Measurements from ENCODE around the gene ANKRD6.
A peak's percentile ranks its signal among the peaks of the same experiment; 100 is the strongest.
"Not testable (repeated sequence)": the region's sequence is repeated elsewhere in the genome, so short reads cannot be mapped to it uniquely, and the experiment has no call there.

The ANKRD6 gene

DNA sequence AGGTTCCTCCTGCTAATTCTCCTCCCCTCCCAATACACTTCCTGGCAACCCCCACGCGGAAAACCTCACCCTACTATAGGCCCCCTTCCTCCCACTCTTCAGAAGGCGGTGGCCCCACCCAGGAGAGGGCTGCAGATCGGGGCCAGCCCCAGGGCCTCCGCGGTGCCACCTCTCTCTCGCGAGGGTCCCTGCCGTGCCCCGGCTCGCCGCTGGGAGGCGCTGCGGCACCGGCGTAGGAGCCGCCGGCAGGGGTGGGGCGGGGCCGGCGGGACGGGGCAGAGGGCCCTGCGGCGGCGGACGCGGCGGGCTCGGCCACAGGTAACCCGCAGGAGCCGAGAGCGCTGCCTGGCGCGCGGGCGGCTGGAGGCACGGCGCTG is at the start of gene ANKRD6:
ANKRD6 (plus strand) TSS at position 278 of the 377 bp plus-strand sequence. CDS start 133,825 bp downstream, outside the sequence.
- DNase-seq: peak; percentile 26

- DNase-seq: peak; percentile 8
Observed at GRCh38 chr6:89385156-89385667, 47.7 kb upstream of the ANKRD6 start.

DNA sequence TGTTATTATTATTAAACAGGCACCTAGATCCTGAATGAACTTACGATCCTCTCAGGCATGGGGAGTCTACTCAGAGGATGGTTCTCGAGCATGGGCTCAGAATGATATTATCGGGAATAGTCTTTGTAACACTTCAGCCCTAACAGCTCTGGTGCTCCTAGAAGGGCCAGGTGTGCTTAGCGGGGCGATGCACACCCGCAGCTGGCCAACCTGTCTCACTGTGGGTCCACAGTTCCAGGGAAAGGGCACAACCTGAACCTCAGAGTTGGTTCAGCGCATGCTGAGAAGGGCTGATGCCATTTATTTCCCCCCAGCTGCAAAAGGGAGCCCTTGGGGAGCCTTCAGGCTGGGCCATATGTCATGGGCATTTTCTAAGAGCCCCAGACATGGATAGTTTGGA is 47.1 kb upstream of the ANKRD6 start:
- DNase-seq: no peak

GRCh38 chr6:89386917-89387491 is 45.9 kb upstream of the ANKRD6 start:
- DNase-seq: no peak

GRCh38 chr6:89387516-89388201 is 45.3 kb upstream of the ANKRD6 start:
- DNase-seq: no peak

DNA sequence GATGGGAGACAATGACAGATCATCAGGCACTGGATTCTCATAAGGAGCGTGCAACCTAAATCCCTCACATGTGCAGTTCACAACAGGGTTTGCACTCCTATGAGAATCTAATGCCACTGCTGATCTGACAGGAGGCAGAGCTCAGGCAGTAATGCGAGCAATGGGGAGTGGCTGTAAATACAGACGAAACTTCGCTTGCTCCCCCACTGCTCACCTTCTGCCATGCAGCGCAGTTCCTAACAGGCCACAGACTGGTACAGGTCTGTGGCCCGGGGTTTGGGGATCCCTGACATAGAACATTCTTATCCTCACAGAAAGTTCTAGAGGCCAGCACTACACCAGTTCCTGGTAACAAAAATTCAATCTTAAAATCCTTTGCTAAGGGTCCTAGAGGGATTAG is 44.1 kb upstream of the ANKRD6 start:
- no peak for DNase-seq

DNA sequence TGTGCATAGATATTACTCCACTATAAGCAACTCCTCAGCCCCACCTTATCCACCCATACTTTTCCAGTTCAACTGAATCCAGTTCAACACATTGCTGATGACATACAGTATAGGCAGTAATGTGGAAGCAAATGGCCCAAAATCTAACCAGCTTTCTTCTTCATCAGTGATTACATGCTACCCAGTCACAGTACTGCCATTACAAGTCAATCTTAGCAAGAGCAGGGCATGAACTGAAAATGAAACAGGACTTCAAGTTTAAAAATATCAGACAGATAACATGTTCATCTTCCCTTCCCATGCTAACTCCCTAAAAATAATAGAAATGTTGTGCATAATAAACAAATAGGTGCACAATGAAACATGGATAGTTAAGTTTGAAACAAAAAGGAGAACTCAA is 40.1 kb upstream of the ANKRD6 start:
- no peak for DNase-seq

DNA sequence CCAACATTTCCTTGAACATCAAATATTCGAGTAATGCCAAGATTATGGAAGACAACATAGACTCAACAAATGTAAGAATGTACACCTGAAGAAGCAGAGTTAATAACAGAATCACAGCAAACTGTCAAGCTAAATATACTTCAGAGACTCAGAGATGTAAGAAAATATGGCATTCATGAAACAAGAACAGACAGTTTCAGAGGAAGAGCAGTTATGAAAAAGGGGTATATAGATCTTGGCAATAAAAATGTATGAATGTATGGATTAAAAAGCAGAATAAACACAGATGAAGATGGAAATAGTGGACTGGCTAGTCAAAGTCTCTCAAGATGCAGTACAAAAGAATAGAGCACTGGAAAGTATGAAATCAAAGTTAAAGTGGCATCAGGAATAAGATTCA is 39.3 kb upstream of the ANKRD6 start:
- no peak for DNase-seq

DNA sequence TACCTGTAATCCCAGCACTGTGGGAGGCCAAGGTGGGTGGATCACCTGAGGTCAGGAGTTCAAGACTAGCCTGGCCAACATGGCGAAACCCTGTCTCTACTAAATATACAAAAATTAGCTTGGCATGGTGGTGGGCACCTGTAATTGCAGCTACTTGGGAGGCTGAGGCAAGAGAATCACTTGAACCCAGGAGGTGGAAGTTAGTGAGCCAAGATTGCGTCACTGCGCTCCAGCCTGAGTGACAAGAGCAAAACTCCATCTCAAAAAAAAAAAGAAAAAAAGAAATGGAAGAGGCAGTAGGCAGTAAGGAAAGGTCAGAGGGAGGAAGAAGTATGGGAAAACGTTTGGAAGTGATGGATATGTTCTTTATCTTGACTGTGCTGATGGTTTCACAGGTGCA is 35.1 kb upstream of the ANKRD6 start:
- not testable (repeated sequence) for DNase-seq

GRCh38 chr6:89398762-89399525 is 34.0 kb upstream of the ANKRD6 start:
- no peak for DNase-seq

- DNase-seq: no peak
Observed at GRCh38 chr6:89400050-89400449, 32.9 kb upstream of the ANKRD6 start.

GRCh38 chr6:89400912-89401399 is 32.0 kb upstream of the ANKRD6 start:
- DNase-seq: peak; percentile 13

GRCh38 chr6:89402776-89403175 is 30.2 kb upstream of the ANKRD6 start:
- no peak for DNase-seq

- DNase-seq: no peak
Observed at GRCh38 chr6:89404512-89404911, 28.4 kb upstream of the ANKRD6 start.

GRCh38 chr6:89406141-89406540 is 26.8 kb upstream of the ANKRD6 start:
- no peak for DNase-seq

GRCh38 chr6:89409461-89410035 is 23.4 kb upstream of the ANKRD6 start:
- no peak for DNase-seq

GRCh38 chr6:89410231-89410761 is 22.7 kb upstream of the ANKRD6 start:
- DNase-seq: no peak

- DNase-seq: no peak
Observed at GRCh38 chr6:89410788-89411144, 22.2 kb upstream of the ANKRD6 start.

DNA sequence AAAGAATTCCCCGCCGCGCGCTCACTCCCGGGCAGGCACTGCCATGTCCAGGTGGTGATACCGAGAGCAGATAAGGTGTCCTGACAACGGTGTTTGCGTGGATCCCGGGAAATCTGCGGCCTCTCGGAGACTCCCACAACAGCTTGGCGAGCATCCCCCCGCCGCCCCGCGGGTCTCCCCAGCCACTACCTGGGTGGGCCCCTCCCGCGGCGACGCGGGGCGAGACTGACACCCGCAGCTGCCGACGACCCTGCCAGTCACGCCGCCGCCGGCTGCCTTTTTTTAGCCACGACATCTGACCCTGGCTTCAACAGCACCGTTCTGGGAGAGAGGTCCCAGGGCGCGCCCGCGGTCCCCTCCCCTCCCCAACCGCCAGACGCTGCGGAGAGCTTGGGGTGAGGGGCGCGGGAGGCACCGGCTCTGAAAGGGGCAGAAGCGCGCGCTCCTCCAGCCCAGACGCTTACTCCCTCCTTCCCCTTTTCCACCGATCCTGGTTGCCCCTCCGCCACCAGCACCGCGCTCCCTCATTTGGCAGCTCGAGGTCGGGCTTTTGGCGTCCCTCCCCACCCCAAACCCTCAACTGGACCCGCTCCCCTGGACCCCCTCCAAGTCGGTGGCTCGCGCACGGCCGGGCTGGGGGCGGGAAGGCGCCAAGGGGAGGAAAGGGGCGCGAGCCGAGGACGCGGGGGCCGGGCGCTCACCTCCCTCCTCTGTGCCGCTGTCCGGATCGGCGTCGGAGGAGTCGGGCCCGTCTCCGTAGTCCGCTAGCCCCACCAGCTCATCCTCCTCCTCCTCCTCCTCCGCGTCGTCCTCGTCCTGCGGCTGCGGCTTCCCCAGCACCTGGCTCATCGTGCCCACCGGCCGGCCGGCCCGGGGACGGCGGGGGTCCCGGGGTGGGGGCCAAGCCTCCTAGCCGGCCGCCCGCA is 21.5 kb upstream of the ANKRD6 start:
- peak; percentile 49 for DNase-seq

- peak; percentile 57 for DNase-seq
Observed at GRCh38 chr6:89412071-89413005, 20.6 kb upstream of the ANKRD6 start, which contains the start of gene RRAGD. TSS of gene RRAGD (minus strand) at chr6:89412273. CDS start at chr6:89411993, 280 bp downstream.

DNA sequence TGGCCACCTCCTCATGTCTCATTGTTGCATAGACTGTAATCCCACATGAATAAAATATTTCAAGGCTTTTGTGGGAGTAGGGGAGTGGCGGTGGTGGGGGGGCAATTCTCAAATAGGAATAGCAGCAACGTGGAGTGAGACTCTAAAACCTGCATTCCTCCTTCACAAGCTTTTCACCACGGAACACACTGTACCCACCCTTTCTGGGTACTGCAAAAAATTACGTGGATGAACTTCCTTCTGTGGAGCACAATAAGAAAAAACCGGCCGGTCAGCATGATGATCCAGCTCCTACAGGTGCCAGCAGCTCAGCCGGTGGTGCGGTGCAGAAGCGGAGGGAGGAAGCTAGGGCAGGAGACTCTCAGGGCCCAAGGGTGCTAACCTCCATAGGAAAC is 19.9 kb upstream of the ANKRD6 start:
- DNase-seq: no peak

All from NCI-H1092 treated with DMSO at 0.1 percent for 48 hours (cell line).